Neural crest cell (in vitro differentiated cells): ENCODE measurements around the gene STPG4. TPM values are rescaled to one million over a fixed set of nuclear protein-coding genes. Genes with fewer than 3 reads are reported as not detected.
A peak's percentile ranks its signal among the peaks of the same experiment; 100 is the strongest.

ENCODE experiments used
- DNase-seq: peaks from one replicate; pipeline ENCODE4 v3.0.0; 2021; ENCODE audit warnings: low read depth, mixed read lengths, low spot score
- H3K27ac Mint-ChIP-seq: one replicate; pipeline ENCODE4 v1.8.0; 2021; ENCODE audit warnings: mild to moderate bottlenecking, mixed read lengths; ENCODE audit not compliant: unreplicated experiment
- H3K27me3 Mint-ChIP-seq: 2 replicates; pipeline ENCODE4 v1.8.0; 2021; ENCODE audit warnings: low read depth, mild to moderate bottlenecking, mixed read lengths
- H3K36me3 Mint-ChIP-seq: 2 replicates; pipeline ENCODE4 v1.8.0; 2021; ENCODE audit warnings: low read depth, mild to moderate bottlenecking, mixed read lengths
- H3K4me1 Mint-ChIP-seq: 2 replicates; pipeline ENCODE4 v1.8.0; 2021; ENCODE audit warnings: mixed read lengths
- H3K4me3 Mint-ChIP-seq: one replicate; pipeline ENCODE4 v1.8.0; 2021; ENCODE audit warnings: mild to moderate bottlenecking, mixed read lengths
- H3K9me3 Mint-ChIP-seq: 2 replicates; pipeline ENCODE4 v1.8.0; 2021; ENCODE audit warnings: mixed read lengths
- CTCF ChIP-seq: fragments of 200-600 bp; sonication (generic); conservative IDR thresholded peaks from 2 replicates; pipeline ENCODE4 v1.5.0; 2021; ENCODE audit warnings: antibody characterized with exemption, mild to moderate bottlenecking
- total RNA-seq: library from RNA; stranded (reverse); gene quantifications from 2 replicates; pipeline ENCODE4 v1.2.1, GENCODE V29; 2021

The STPG4 gene
- total RNA-seq, 1 donor from 2014 or later: 0.26 TPM

GRCh38 chr2:47076586-47077441 lies 78.3 kb downstream of the STPG4 start:
- Mint-ChIP-seq H3K27me3 (no peaks in the 10 kb centered on the region), H3K9me3 (no peaks in the 10 kb centered on the region), H3K27ac (peak overlapping the region; percentile 89), H3K4me3 (no peak overlapping the region), H3K36me3 (no peaks in the 10 kb centered on the region), H3K4me1 (peaks cover 50% of the 10 kb centered on the region)
- no peak for DNase-seq
- TF ChIP-seq CTCF: no peak

- Mint-ChIP-seq H3K4me3 (no peak overlapping the region), H3K4me1 (peaks cover 57% of the 10 kb centered on the region), H3K27me3 (no peaks in the 10 kb centered on the region), H3K27ac (peak overlapping the region; percentile 89), H3K36me3 (no peaks in the 10 kb centered on the region), H3K9me3 (no peaks in the 10 kb centered on the region)
- DNase-seq: no peak
- no peak for TF ChIP-seq CTCF
Measured at GRCh38 chr2:47076126-47076506, 79.0 kb downstream of the STPG4 start.

GRCh38 chr2:47075361-47076125 lies 79.6 kb downstream of the STPG4 start:
- no peak for DNase-seq
- H3K36me3 Mint-ChIP-seq: no peaks in the 10 kb centered on the region
- peak overlapping the region; percentile 73 for H3K27ac Mint-ChIP-seq
- peaks cover 59% of the 10 kb centered on the region for H3K4me1 Mint-ChIP-seq
- H3K9me3 Mint-ChIP-seq: no peaks in the 10 kb centered on the region
- no peaks in the 10 kb centered on the region for H3K27me3 Mint-ChIP-seq
- TF ChIP-seq CTCF: no peak
- H3K4me3 Mint-ChIP-seq: no peak overlapping the region

DNA sequence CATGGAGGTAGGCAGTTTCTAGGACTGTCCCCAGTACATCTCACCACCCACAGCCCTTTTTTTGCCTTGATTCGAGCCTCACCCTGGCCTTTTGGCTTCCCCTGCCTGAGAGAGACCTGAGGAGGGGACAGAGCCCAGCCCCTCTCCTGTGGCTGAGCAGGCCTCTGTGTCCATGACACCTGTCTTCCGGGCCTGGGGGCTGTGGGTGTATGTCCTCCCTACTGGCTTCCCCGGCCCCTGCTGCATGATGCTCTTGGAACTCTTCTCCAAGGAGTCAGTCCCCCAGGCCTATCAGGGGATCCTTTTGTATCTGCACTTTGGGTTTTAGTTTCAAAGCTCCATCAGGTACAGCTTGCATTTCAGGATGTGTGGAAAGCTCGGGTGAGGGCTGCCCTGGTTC lies 80.4 kb downstream of the STPG4 start:
- H3K27me3 Mint-ChIP-seq: no peaks in the 10 kb centered on the region
- DNase-seq: no peak
- no peaks in the 10 kb centered on the region for H3K9me3 Mint-ChIP-seq
- H3K36me3 Mint-ChIP-seq: no peaks in the 10 kb centered on the region
- TF ChIP-seq CTCF: no peak
- no peak overlapping the region for H3K4me3 Mint-ChIP-seq
- no peak overlapping the region for H3K27ac Mint-ChIP-seq
- peaks cover 57% of the 10 kb centered on the region for H3K4me1 Mint-ChIP-seq

DNA sequence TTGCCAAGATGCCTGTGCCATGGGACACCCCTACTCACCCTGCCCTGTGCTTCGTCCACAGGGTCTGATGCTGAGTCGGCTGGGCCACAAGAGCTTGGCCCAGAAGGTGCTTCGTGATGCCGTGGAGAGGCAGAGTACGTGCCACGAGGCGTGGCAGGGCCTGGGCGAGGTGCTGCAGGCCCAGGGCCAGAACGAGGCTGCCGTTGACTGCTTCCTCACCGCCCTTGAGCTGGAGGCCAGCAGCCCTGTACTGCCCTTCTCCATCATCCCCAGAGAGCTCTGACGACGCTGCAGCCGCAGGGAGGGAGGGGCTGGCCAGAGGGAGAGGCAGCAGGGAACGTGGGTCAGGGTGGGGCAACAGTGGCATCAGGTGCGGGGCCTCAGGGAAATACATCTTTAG lies 81.5 kb downstream of the STPG4 start:
- no peaks in the 10 kb centered on the region for H3K9me3 Mint-ChIP-seq
- H3K4me3 Mint-ChIP-seq: no peak overlapping the region
- DNase-seq: no peak
- H3K36me3 Mint-ChIP-seq: no peaks in the 10 kb centered on the region
- no peak for TF ChIP-seq CTCF
- peaks cover 47% of the 10 kb centered on the region for H3K4me1 Mint-ChIP-seq
- no peak overlapping the region for H3K27ac Mint-ChIP-seq
- no peaks in the 10 kb centered on the region for H3K27me3 Mint-ChIP-seq
